HepG2 (cell line): ENCODE measurements around the gene KCNK18. TPM values are rescaled to one million over a fixed set of nuclear protein-coding genes. Genes with fewer than 3 reads are reported as not detected.

Experiments
- AGO2 ChIP-seq: fragments of 200-400 bp; formaldehyde crosslinking; optimal IDR thresholded peaks from 2 replicates; pipeline ENCODE3; 2017; ENCODE audit warnings: mild to moderate bottlenecking, low read depth, low read length, moderate library complexity
- CBX5 ChIP-seq: sonication (generic); formaldehyde crosslinking; IDR thresholded peaks from 2 replicates; pipeline ENCODE4 v1.4.0; 2020; ENCODE audit warnings: missing genetic modification reagents, borderline replicate concordance
- GLMP ChIP-seq: sonication (generic); formaldehyde crosslinking; IDR thresholded peaks from 2 replicates; pipeline ENCODE4 v1.9.0; 2021; ENCODE audit warnings: missing genetic modification reagents, mild to moderate bottlenecking, borderline replicate concordance
- MBD4 ChIP-seq: IDR thresholded peaks from 2 replicates; pipeline ENCODE4 v1.6.1; 2012; ENCODE audit warnings: low read length, inconsistent platforms, borderline replicate concordance
- NR0B2 ChIP-seq: sonication (generic); formaldehyde crosslinking; IDR thresholded peaks from 2 replicates; pipeline ENCODE4 v1.4.0; 2020; ENCODE audit warnings: mild to moderate bottlenecking, missing genetic modification reagents
- ZNF30 ChIP-seq: sonication (generic); formaldehyde crosslinking; IDR thresholded peaks from 2 replicates; pipeline ENCODE4 v1.5.0; 2020; ENCODE audit warnings: mild to moderate bottlenecking, missing genetic modification reagents
- ZNF713 ChIP-seq: sonication (generic); formaldehyde crosslinking; IDR thresholded peaks from 2 replicates; pipeline ENCODE4 v1.4.0; 2020; ENCODE audit warnings: mild to moderate bottlenecking, missing genetic modification reagents
- polyA plus RNA-seq, 8 experiments: library from polyadenylated mRNA; depleted of rRNA in 3 of 8; stranded (reverse) in 7 of 8; unstranded in 1 of 8; fragments of >200 nt; fragmentation: Illumina TruSeq in 4 of 8; extraction: Trizol in 4 of 8; gene quantifications; 2 replicates each; pipeline versions ENCODE4 v1.2.1 to v1.2.3, GENCODE V29; 2011 to 2016; ENCODE audit warnings: low read depth in 4 of 8, missing spikeins in 1 of 8, mixed read lengths in 1 of 8; ENCODE audit not compliant: insufficient read depth in 1 of 8
- total RNA-seq, 5 experiments: library from RNA; depleted of rRNA; stranded (reverse); fragments of >200 nt; fragmentation: Illumina TruSeq; extraction: Trizol; gene quantifications; 2 replicates each; pipeline ENCODE4 v1.2.3, GENCODE V29; 2016; ENCODE audit warnings: low read depth in 1 of 5
- TF ChIP-seq, protein P1 (sequence below): sonication (generic); formaldehyde crosslinking; IDR thresholded peaks from 2 replicates; pipeline ENCODE4 v1.5.0; 2020; ENCODE audit warnings: mild to moderate bottlenecking, missing genetic modification reagents

The KCNK18 gene
- total and polyA plus RNA-seq, 2 of the 13 experiments (the other 11 are each of a cell fraction or from before 2014, with no cell fraction given): not detected

- TF ChIP-seq, protein P1, sequence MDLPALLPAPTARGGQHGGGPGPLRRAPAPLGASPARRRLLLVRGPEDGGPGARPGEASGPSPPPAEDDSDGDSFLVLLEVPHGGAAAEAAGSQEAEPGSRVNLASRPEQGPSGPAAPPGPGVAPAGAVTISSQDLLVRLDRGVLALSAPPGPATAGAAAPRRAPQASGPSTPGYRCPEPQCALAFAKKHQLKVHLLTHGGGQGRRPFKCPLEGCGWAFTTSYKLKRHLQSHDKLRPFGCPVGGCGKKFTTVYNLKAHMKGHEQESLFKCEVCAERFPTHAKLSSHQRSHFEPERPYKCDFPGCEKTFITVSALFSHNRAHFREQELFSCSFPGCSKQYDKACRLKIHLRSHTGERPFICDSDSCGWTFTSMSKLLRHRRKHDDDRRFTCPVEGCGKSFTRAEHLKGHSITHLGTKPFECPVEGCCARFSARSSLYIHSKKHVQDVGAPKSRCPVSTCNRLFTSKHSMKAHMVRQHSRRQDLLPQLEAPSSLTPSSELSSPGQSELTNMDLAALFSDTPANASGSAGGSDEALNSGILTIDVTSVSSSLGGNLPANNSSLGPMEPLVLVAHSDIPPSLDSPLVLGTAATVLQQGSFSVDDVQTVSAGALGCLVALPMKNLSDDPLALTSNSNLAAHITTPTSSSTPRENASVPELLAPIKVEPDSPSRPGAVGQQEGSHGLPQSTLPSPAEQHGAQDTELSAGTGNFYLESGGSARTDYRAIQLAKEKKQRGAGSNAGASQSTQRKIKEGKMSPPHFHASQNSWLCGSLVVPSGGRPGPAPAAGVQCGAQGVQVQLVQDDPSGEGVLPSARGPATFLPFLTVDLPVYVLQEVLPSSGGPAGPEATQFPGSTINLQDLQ (CRISPR knock-in tag): no peak
- TF ChIP-seq ZNF30 (no peak), ZNF713 (no peak), AGO2 (no peak), CBX5 (no peak), MBD4 (no peak), GLMP (CRISPR knock-in tag) (no peak), NR0B2 (CRISPR knock-in tag) (no peak)
Measured at GRCh38 chr10:117223693-117224430, 26.6 kb downstream of the KCNK18 start (continued).
